Measurements from ENCODE around the gene TRIM2.

DNA sequence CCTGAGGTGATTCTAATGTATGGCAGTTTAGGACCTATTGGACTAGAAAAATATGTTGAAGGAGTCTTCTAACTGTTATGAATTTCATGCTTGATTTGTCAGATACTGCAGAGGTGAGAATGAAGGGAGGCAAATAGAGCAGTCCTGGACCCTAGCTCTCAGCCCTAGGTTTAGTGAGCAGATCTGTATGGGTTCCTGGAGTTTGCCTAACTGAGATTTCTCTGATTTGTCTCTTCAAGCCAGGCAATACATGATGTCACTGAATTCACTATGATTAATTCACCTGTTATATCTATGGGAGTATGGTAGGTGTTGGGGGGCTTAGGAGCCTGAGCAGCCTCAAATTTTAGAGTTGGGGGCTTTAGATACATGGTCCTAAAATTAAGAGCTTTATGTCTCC is 142.9 kb downstream of the TRIM2 start:
- no peak for TF ChIP-seq POLR2A (IDR thresholded peaks at IDR 0.05; ENCODE audit: low read depth, low read length)
- no peak for TF ChIP-seq POLR2AphosphoS5 (IDR thresholded peaks at IDR 0.05; ENCODE audit: low read depth, low read length)
- no peak for TF ChIP-seq TAF1 (IDR thresholded peaks at IDR 0.05; ENCODE audit: low read depth, low read length)
- TF ChIP-seq SPI1 (IDR thresholded peaks at IDR 0.05; ENCODE audit: low read depth, low read length), result no peak

Data from GM12891 (cell line).